Stimulated activated CD8-positive, alpha-beta memory T cell treated with anti-CD3 and anti-CD28 coated beads, Interleukin-4, amount 100 ng/mL, for 48 hours (primary cell): Measurements from ENCODE around the gene TMEM98.
"Not testable (repeated sequence)": the region's sequence is repeated elsewhere in the genome, so short reads cannot be mapped to it uniquely, and the experiment has no call there.

Source experiments
- DNase-seq: peaks from one replicate; pipeline ENCODE4 v3.0.0-alpha.2; 2020

Gene TMEM98

DNA sequence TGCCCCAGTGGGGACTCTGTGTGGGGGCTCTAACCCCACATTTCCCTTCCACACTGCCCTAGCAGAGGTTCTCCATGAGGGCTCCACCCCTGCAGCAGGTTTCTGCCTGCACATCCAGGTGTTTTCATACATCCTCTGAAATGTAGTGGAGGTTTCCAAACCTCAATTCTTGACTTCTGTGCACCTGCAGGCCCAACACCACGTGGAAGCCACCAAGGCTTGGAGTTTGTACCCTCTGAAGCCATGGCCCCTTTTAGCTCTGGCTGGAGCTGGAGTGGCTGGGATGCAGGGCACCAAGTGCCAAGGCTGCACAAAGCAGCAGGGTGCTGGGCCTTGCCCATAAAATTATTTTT is 59.5 kb downstream of the TMEM98 start:
- DNase-seq: not testable (repeated sequence)

DNA sequence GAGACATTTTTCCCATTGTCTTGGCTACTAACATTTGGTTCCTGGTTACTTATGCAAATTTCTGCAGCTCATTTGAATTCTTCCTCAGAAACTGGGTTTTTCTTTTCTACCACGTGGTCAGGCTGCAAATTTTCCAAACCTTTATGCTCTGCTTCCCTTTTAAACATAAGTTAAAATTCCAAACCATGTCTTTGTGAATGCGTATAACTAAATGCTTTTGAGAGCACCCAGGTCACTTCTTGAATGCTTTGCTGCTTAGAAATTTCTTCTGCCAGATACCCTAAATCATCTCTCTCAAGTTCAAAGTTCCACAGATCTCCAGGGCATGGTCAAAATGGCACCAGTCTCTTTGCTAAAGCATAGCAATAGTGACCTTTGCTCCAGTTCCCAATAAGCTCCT is 59.9 kb downstream of the TMEM98 start:
- not testable (repeated sequence) for DNase-seq

DNA sequence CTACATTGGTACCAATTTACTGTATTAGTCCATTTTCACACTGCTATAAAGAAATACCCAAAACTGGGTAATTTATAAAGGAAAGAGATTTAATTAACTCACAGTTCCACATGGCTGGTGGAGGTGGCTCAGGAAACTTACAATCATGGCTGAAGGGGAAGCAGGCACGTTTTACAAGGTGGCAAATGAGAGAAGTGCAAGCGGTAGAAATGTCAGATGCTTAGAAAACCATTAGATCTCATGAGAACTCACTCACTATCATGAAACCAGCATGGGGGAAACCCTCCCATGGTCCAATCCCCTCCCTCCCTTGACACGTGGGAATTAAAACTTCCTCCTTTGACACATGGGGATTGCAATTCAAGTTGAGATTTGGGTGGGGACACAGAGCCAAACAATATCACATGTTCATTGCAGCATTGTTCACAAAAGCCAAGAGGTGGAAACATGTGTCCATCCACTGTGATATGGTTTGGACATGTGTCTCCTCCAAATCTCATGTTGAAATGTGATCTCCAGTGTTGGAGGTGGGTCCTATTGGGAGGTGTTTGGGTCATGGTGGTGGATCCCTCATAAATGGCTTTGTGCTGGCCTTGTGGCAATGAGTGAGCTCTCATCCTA is 60.6 kb downstream of the TMEM98 start:
- no peak for DNase-seq

DNA sequence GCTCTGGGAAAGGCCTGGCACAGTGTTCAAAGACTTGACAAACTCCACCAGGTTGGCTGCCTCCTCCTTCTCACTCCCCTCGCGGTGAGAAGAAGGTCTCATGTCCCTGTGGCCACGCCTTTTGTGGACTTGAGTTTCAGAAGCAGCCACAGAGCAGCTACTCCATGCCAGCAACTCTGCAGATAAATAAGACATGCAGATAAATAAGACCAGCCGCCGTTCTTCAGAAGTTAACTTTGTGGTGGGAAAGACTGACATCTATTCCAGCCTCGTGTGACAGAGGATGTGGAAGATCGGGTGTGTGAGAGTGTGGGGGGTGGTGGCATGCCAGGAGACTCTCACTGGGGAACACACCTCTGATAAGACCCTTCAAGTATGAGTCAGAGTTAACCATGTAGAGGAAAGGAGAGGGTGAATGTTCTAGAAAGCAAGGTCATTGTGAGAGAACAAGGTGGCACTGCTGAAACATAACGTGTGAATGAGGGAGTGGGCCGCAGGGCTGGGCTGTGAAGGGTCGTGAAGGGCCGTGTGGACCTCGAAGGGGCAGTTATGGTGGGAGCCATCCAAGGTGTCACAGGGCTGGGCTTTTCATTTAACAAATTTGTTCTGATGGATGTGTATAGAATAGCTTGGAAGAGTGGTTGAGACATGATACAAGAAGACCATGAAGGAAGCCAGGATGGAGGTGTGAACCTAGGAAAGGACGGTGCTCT is 64.5 kb downstream of the TMEM98 start:
- DNase-seq: no peak

- DNase-seq: no peak
These were observed 66.0 kb downstream of the TMEM98 start for GRCh38 chr17:32993977-32994376.
